NCI-H1092 (cell line): ENCODE data around the gene VLDLR.
A peak's percentile ranks its signal among the peaks of the same experiment; 100 is the strongest.
"Not testable (repeated sequence)": the region's sequence is repeated elsewhere in the genome, so short reads cannot be mapped to it uniquely, and the experiment has no call there.

Source experiments
- DNase-seq: peaks from one replicate; lab custom pipeline; 2025; lab: John Stamatoyannopoulos, UW

Gene VLDLR

DNA sequence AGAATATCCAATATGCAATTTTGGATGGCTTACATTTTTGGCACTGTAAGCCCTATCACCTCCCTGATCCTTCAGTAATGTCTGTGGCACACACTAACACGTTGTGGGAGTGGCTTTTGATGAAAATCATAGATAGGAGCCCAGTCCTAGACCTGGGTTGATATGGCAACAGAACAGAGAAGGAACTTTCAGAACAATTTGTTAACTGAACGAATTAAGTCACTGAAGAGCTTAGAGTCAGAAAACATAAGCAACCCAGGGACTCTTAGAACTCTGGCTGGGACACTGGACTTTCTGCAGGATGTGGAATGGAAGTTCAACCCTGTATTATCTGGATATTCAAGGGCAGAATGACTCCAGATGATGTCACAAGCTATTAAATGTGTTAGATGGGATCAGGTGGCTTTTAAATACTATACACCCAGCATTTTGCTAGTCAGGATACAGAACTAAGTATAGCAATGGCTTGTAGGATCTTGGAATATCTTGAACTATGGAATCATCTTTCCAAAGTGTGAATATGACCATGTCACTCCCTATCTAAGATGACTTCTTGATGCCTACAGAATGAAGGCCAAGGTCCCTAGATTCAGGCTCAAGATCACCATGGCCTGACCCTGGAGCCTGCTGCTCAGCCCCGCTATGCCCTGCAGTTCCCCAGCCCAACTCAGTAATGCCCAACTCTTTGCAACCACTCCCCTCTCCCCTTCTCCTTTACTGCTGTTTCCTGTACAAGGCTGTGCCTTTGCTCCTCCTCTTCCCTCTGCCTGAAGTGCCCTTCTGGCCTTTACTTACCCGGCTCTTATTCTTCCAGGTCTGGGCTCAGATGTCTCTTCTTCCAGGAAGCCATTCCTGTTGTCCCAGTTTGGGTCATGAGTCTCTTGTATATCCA lies 42.8 kb downstream of the VLDLR start:
- no peak for DNase-seq

DNA sequence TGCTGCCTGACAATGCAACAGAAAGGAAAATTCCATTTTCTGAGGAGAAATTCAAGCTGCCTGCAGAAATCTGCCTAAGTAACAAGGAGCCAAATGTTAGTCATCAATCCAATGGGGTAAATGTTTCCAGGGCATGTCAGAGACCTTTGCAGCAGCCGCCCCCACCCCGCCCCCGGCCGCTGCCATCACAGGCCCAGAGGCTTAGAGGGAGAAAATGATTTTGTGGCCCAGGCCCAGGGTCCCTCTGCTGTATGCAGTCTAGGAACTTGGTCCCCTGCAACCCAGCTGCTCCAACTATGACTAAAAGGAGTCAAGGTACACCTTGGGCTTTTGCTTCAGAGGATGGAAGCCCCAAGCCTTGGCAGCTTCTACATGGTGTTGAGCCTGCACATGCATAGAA lies 45.0 kb downstream of the VLDLR start:
- no peak for DNase-seq

DNA sequence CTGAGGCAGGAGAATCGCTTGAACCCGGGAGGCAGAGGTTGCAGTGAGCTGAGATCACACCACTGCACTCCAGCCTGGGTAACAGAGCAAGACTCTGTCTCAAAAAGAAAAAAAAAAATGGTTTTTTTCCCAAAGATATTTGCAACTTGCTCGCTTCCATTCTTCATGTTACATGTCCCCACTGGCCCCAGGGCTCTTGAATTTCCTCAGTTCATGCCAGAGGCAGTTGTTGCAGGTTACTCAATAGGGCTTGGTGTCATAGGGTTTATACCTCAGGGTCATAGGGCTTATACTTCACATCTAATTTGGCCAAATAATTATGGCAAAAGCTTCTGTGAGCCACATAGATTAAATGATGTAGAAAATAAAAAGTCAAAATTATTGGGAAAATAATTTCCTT lies 51.6 kb downstream of the VLDLR start:
- no peak for DNase-seq

DNA sequence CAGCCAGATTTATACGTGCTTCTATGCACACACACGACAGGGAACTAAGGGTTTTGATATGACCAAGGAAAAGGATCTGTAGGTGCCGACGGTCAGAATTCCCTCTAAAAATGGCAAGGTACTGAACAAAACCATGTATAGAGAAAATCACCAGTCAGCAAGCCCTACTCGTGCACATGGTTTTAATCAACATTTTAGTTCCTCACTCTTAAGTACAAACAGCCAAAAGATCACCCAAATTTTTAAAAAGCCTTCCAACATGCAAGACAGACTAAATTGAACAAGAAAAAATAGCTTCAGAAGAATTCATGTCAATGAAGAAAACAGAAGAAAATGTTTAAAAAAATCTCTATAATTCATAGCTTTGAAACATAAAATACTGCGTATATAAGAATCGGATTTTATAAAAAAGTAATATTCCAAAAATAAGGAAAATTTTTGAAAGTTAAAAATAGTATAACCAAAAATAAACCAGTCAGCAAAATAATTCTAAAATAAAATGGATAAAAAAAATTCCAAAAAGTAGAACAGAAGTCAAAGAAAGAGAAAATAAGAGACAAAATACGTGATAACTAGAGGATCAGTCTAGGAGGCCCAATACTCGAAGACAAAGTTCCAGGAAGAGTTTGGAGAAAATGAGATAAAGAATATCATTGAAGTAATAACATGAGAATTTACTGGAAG lies 52.7 kb downstream of the VLDLR start:
- no peak for DNase-seq

DNA sequence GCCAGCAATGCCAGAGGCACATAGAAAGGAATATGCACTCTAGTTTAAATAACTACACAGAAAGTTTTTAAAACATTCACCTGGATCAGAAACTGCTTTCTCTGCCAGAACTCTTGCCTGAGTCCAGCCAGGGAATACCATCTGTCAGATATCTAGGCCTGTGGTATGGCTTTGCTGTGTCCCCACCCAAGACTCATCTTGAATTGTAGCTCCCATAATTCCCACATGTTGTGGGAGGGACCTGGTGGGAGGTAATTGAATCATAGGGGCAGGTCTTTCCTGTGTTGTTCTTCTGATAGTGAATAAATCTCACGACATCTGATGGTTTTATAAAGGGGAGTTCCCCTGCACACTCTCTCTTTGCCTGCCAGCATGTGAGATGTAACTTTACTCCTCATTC lies 54.2 kb downstream of the VLDLR start:
- no peak for DNase-seq

DNA sequence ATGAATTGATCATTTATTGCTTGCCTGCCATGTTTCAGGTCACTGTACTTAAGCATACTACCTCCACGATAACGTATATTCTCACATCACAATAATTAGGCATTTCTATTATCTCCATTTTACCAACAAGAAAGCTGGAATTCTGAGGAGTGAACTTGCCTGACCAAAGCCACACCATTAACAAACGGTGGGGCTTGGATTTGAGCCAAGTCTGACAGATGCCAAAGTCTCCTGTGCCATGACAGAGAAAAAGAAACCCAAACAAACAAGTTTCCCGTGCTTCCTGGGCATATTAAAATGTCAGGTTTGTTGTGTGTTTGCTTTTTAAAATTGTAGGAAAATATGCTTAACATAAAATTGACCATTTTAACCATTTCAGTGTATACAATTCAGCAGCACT lies 54.9 kb downstream of the VLDLR start:
- peak; percentile 9 for DNase-seq

DNA sequence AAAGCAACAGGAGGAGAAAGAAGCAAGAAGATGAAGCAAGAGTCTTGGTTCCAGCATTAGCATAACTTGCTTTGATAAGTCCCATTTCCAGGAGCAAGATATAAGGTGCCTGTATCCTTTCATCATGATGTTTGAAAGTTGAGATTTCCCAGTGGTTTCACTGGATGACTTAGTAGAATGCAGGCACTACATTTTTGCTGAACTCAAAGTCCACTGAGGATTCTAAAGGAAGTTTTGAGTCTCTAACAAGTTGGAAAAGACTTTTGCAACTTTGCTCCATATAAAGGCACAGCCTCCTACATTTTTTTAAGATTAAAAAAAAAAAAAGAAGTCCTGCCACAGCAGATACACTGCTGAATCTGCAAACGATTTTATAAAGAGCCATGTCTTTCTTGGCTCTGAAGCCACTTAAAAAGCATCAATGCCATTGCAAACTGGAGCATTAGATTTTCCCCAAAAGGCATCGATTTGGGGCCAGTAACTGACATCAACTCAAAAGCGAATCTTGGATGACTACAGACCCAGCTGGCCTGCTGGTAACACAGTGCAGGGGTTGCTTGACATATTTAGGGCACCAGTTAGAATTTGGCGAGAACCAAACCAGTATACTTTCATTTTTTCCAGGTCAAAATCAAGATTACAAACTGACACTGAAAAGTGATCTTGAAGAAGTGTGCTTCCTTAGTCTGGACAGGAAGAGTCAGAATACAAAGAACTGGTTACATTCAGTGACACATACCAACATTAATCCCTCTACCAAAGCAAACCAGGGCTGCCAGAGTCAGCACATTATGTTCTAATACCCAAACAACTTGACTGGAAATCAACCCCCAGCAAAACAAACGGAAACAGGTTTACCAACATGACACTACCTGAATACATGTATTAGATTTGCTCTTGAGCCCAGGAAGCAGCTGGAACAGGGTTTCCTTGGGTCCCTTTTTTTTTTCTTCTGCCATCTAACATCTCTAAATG lies 56.6 kb downstream of the VLDLR start:
- DNase-seq, result no peak

DNA sequence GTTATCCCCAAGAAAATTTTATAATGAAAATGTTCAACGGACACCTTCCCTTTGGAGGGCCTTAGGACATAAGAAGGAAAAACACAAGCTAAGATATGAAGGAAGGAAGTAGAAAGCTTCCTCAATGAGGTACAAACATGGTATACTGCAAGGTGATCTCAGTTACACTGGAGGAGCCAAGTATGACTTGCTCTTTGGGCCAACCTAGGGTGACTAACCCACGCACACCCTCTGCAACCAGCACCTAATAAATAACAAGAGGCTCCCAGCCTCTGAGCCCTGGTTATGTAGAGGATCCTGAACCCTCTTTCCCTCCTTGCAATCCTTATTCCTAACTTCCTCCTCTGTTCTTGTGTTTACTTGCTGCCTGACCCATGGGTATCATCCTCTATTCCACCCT lies 57.4 kb downstream of the VLDLR start:
- DNase-seq, result no peak

DNA sequence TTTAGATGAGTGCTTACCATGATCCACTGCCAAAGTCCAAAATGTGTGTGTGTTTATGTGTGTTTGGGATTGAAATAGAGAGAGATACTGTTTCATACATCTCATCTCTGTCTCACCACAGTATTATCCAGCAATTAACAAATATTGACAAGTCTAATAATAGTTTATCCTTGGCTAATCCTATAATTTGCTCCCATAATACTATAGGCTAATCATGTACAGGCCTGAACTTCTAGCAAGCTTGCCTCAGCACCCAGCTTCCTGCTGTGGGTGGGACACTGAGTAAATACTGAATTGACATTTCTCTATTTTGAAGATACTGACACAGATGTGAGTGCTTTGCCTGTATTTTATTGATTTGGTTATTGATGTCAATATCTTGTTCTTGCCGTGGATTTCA lies 60.4 kb downstream of the VLDLR start:
- DNase-seq, result no peak

DNA sequence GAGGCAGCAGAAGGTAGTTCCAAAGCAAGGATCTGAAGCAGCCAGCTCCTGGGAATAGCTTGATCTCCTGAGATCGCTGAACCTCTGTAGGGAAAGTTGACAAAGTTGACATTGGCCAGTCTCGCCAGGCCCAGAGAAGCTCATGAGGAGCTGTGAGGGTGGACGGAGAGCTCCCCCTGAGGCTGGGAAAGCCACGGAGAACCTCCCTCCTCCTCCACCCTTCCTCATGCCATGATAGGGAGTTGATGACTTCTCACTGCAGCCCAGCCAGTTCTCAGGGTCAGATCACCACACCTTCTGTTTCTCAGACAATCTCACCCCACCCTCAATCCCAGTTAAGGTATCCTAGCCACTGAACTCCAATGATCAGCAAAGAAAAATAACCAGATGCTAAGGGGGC lies 65.3 kb downstream of the VLDLR start:
- DNase-seq, result no peak

DNA sequence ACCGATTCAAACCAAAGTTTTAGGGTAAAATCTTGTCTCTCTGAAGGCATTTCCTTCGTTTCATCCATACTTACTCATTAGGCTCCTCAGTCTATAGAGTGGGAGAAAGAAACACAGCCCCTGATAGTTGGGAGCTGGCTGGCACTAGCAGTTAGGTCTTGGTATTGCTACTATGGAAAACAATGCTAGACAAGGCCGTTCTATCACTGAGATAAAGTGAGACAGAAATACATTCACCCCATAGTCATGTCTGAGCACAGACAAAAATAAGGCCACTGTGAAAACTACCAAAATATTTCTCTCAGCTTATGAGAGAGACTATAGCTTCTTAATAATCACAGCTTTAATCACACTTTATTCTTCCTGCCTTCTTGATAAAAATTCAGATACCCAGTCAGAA lies 67.0 kb downstream of the VLDLR start:
- no peak for DNase-seq

DNA sequence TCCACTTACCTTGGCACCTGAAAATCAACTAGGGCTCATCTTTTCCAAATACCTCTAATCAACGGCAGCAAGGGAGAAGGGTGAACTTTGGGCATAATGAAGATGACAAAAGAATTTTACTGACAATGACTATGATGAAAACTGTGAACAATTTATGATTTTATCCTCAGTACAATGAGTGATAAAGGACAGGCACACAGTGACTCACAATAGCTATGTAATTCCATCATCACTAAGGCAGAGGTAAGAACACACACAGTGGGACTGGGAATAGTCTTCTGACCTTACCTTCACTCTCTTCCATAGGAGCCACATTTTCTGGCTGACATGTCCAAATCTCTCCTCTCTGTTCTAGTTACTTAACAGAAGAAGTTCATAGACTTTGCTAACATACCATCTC lies 69.6 kb downstream of the VLDLR start:
- no peak for DNase-seq

DNA sequence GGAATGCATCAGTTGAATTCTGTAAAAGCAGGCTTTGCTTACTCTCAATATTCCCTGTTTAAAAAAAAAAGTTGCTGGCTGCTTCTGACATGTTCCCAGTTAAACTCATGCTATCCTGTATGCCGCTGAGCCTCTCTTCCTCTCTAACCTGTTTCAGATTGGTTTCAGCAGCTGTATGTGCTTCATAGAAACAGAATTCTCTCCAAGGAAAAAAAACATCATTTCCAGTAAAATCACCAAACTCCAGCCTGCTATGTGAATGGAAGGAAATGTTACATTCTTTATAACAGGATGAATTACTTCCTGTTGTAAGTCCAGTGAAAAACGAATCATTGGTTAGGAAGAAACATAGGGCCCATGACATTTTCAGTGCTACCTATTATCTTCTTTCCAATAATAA lies 70.0 kb downstream of the VLDLR start:
- DNase-seq, result no peak

DNA sequence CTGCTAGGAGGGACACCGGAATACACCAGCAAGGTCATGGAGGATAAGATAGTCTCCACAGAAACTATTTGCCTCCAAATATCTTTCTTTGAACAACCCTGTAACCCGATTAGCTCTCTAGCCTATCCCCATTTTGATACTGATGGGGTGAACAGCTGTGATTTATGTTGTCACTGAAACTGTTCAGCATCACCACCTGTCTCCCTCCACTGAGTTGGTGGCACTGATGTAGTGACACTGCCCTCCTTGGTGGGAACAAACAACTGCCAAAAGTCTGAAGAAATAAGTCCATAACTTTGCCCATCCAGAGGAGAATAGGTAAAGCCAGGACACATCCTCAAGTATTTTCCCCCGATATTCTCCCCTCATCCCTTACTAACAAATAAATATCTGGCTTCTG lies 71.5 kb downstream of the VLDLR start:
- no peak for DNase-seq

DNA sequence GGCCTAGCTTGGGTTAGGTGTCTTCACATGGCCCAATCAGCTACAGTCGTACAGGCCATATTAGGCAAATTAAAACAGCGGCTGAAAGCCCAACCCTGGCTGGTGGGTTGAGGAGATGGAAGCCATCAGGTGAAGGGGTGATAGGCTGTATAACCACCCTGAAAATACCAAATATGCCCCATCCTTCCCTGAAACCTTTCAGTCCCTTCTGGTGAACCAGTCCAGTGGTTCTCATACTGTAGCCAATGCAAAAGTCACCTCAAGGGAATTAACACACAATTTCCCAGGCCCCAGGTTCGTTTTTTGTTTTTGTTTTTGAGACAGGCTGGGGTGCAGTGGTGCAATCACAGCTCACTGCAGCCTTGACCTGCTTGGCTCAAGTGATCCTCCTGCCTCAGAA lies 75.9 kb downstream of the VLDLR start:
- no peak for DNase-seq

DNA sequence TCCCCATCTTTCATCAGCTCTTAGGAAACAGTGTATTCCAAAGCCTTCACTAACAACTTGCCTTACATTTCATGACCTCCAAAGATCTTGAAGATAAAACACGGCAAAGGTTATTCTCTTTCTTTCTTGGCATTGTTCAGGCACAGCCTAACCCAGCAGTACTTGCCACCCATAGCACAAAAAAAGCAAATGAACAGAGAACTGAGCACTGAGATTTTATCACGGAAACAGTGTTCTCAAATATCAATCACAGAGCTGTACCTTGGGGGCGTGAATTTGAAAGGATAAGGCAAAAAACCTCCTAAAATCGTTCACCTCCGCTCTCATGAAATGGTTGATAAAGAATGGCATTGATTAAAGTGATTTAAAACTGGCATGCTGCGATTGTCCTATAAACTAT lies 78.8 kb downstream of the VLDLR start:
- no peak for DNase-seq

DNA sequence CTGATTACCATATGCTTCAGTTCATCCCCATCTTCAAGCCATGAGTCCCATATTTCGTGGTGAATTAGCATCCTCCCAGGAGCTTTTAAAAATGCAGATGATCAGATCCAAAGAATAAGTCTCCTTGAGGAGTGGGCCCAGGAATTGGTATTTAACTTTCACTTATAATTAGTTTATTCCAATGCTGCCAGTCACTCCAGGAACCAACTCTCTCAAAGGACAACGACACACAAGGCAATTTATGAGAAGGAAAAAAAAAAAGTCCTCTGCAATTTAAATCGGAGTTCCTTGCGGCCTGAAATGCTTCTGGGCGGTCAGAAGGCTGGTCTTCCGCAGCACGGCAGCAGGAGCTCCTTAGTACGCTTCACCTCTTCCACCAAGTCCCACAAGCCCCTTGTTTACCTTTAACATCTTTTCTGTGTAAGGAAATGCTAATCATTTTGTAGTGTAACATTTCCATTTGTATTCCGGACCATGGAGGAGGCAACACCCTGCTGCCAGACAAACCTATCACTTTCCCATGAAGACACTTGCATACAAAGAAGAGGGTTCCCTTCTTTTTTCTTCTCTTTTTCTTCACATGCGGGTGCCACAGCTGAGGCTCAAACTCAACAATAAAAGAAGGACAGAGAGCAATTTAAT lies 79.4 kb downstream of the VLDLR start:
- DNase-seq, result no peak

DNA sequence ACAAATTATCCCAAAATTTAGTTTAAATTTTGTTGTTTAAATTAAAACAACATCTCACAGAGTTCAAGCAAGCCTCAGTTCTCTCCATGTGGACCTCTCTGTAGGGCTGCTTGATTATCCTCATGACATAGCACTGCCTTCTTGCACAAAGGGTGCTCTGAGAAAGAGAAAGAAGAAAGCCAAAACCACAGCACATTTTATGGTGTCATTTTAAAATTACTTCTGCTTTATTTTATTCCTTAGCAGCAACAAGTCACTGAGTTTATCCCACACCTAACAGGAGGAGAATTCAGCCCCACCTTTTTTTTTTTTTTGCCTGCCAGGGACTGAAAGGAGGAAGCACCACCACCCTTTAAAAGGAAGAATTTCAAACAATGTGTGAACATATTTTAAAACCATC lies 82.9 kb downstream of the VLDLR start:
- DNase-seq, result no peak

DNA sequence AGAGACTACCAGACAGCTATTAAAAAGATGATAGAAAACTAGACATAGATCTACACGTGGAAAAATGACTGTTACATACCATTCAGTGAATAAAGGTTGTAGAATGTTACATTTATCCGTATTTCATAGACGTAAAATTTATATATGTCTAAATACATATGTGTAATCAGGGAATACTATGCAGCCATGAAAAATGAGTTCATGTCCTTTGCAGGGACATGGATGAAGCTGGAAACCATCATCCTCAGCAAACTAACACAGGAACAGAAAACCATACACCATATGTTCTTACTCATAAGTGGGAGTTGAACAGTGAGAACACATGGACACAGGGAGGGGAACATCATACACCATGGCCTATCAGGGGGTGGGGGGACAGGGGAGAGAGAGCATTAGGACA lies 85.7 kb downstream of the VLDLR start:
- not testable (repeated sequence) for DNase-seq
